ENCODE results near the gene MICALL1.

DNA sequence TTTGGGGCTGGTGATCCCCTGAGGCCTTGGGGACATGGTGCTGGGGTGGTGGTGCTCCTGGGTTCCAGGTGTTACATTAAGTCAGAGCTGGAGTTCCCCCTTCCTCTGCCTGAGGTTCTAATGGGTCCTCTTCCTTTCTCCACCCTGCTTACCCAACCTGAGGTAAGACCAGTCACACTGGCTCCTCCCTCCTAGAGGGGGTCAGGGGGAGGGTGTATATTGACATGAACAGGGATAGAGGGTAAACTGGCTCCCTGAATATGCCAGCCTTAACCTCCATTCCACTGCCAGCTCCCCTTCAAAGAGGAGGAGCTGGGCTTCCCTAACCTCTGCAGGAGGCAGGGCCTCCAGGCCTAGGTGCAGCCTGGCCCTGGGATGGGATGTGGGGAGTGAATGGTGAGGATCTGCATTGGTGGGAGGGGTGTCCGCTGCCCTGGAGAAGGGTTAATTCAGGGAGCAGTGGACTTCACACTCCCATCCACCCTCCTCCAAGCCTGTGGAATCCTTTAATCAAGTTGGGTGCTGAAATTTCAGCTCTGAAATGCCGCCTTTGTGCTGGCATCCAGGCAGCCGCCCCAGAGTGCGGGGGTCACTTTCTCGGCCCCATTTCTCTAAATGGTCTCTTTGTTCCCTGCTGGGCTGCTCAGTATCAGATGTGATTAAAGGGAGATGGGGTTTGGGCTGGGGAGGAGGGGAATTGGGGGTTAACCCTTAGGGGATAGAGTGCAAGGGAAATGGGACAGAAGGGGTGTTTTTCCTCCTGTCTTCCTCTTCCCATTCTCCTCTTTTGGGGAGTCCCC is 62.6 kb downstream of the MICALL1 start:
- TF ChIP-seq, protein P1, sequence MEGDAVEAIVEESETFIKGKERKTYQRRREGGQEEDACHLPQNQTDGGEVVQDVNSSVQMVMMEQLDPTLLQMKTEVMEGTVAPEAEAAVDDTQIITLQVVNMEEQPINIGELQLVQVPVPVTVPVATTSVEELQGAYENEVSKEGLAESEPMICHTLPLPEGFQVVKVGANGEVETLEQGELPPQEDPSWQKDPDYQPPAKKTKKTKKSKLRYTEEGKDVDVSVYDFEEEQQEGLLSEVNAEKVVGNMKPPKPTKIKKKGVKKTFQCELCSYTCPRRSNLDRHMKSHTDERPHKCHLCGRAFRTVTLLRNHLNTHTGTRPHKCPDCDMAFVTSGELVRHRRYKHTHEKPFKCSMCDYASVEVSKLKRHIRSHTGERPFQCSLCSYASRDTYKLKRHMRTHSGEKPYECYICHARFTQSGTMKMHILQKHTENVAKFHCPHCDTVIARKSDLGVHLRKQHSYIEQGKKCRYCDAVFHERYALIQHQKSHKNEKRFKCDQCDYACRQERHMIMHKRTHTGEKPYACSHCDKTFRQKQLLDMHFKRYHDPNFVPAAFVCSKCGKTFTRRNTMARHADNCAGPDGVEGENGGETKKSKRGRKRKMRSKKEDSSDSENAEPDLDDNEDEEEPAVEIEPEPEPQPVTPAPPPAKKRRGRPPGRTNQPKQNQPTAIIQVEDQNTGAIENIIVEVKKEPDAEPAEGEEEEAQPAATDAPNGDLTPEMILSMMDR (conservative IDR thresholded peaks at IDR 0.05), result no peak
- TF ChIP-seq ZFX (IDR thresholded peaks at IDR 0.05), result no peak
